HG03095 (cell line): Measurements from ENCODE around the gene CPA3.

Experiments
- ATAC-seq: cut with Tn5 transposase; IDR thresholded peaks from one replicate; pipeline ENCODE4 v1.9.1; 2021; ENCODE audit warnings: moderate library complexity; ENCODE audit not compliant: unreplicated experiment

The CPA3 gene

GRCh38 chr3:148914936-148915690 lies 50.0 kb downstream of the CPA3 start:
- ATAC-seq: no peak

- no peak for ATAC-seq
These were observed 51.0 kb downstream of the CPA3 start for GRCh38 chr3:148916132-148916531.

- ATAC-seq: no peak
These were observed 57.4 kb downstream of the CPA3 start for GRCh38 chr3:148922467-148922866.

GRCh38 chr3:148923592-148923991 lies 58.5 kb downstream of the CPA3 start:
- ATAC-seq: no peak

GRCh38 chr3:148924562-148924961 lies 59.5 kb downstream of the CPA3 start:
- no peak for ATAC-seq

GRCh38 chr3:148925845-148926244 lies 60.7 kb downstream of the CPA3 start:
- no peak for ATAC-seq

GRCh38 chr3:148930752-148931151 lies 65.7 kb downstream of the CPA3 start:
- no peak for ATAC-seq

GRCh38 chr3:148931574-148931973 lies 66.5 kb downstream of the CPA3 start:
- ATAC-seq: no peak

- ATAC-seq: no peak
These were observed 67.9 kb downstream of the CPA3 start for GRCh38 chr3:148932972-148933371.

- ATAC-seq: no peak
These were observed 72.6 kb downstream of the CPA3 start for GRCh38 chr3:148937467-148938255.

GRCh38 chr3:148938306-148938705 lies 73.2 kb downstream of the CPA3 start:
- ATAC-seq: no peak

GRCh38 chr3:148938936-148939335 lies 73.8 kb downstream of the CPA3 start:
- ATAC-seq: no peak

GRCh38 chr3:148940983-148941382 lies 75.9 kb downstream of the CPA3 start:
- no peak for ATAC-seq

GRCh38 chr3:148943506-148944205 lies 78.6 kb downstream of the CPA3 start:
- peak; percentile 91 for ATAC-seq

- no peak for ATAC-seq
These were observed 80.0 kb downstream of the CPA3 start for GRCh38 chr3:148945116-148945515.
